H9 (cell line): ENCODE measurements around the gene UMAD1. TPM values are rescaled to one million over a fixed set of nuclear protein-coding genes. Genes with fewer than 3 reads are reported as not detected.

ENCODE experiments used
- DNase-seq: peaks from one replicate; pipeline ENCODE4 v3.0.0-alpha.2; 2017
- H2AFZ ChIP-seq: one replicate; pipeline ENCODE4 v1.6.1; 2013; ENCODE audit warnings: mild to moderate bottlenecking, low read length, control low read depth, moderate library complexity
- H2AK5ac ChIP-seq: 2 replicates; pipeline ENCODE4 v1.6.1; 2013; ENCODE audit warnings: low read length, control low read depth, mixed read lengths; ENCODE audit not compliant: insufficient read length
- H2BK120ac ChIP-seq: one replicate; pipeline ENCODE4 v1.6.1; 2013; ENCODE audit warnings: low read depth, mild to moderate bottlenecking, low read length, control low read depth, inconsistent platforms; ENCODE audit not compliant: poor library complexity, severe bottlenecking
- H2BK12ac ChIP-seq: 2 replicates; pipeline ENCODE4 v1.6.1; 2013; ENCODE audit warnings: low read length, control low read depth, mixed read lengths, low read depth; ENCODE audit not compliant: insufficient read length
- H2BK15ac ChIP-seq: 2 replicates; pipeline ENCODE4 v1.6.1; 2013; ENCODE audit warnings: low read depth, low read length, control low read depth
- H2BK20ac ChIP-seq: one replicate; pipeline ENCODE4 v1.6.1; 2013; ENCODE audit warnings: low read depth, mild to moderate bottlenecking, low read length, control low read depth, inconsistent platforms; ENCODE audit not compliant: poor library complexity, severe bottlenecking
- H2BK5ac ChIP-seq: 2 replicates; pipeline ENCODE4 v1.6.1; 2013; ENCODE audit warnings: low read length, control low read depth, mixed read lengths; ENCODE audit not compliant: insufficient read length
- H3K14ac ChIP-seq: 2 replicates; pipeline ENCODE4 v1.6.1; 2013; ENCODE audit warnings: low read length, control low read depth; ENCODE audit not compliant: insufficient read depth
- H3K18ac ChIP-seq: 2 replicates; pipeline ENCODE4 v1.6.1; 2013; ENCODE audit warnings: low read depth, mild to moderate bottlenecking, mixed read lengths, low read length, control low read depth; ENCODE audit not compliant: insufficient read length
- H3K23ac ChIP-seq: 2 replicates; pipeline ENCODE4 v1.6.1; 2013; ENCODE audit warnings: low read length, control low read depth, mixed read lengths, low read depth; ENCODE audit not compliant: insufficient read length
- H3K23me2 ChIP-seq: 2 replicates; pipeline ENCODE4 v1.6.1; 2013; ENCODE audit warnings: low read depth, mild to moderate bottlenecking, mixed read lengths, low read length, control low read depth; ENCODE audit not compliant: insufficient read length, poor library complexity, severe bottlenecking
- H3K27ac ChIP-seq: 2 replicates; pipeline ENCODE4 v1.5.1; 2013; ENCODE audit warnings: low read length, control low read depth, mixed read lengths, low read depth; ENCODE audit not compliant: insufficient read length
- H3K27me3 ChIP-seq: 2 replicates; pipeline ENCODE4 v1.6.1; 2013; ENCODE audit warnings: low read length, control low read depth, inconsistent platforms; ENCODE audit not compliant: insufficient read depth
- H3K4ac ChIP-seq: 2 replicates; pipeline ENCODE4 v1.6.1; 2013; ENCODE audit warnings: low read depth, mild to moderate bottlenecking, control low read depth, inconsistent platforms, low read length, moderate library complexity
- H3K4me1 ChIP-seq: 2 replicates; pipeline ENCODE4 v1.6.1; 2013; ENCODE audit warnings: low read length, control low read depth, inconsistent platforms; ENCODE audit not compliant: insufficient read depth
- H3K4me2 ChIP-seq: 2 replicates; pipeline ENCODE4 v1.6.1; 2013; ENCODE audit warnings: low read length, control low read depth, mixed read lengths; ENCODE audit not compliant: insufficient read length, insufficient read depth
- H3K56ac ChIP-seq: 2 replicates; pipeline ENCODE4 v1.6.1; 2013; ENCODE audit warnings: low read depth, mild to moderate bottlenecking, mixed read lengths, low read length, control low read depth; ENCODE audit not compliant: insufficient read length
- H3K79me1 ChIP-seq: 2 replicates; pipeline ENCODE4 v1.6.1; 2013; ENCODE audit warnings: low read depth, mild to moderate bottlenecking, moderate library complexity, low read length, control low read depth, inconsistent platforms; ENCODE audit not compliant: insufficient read depth, poor library complexity, severe bottlenecking
- H3K79me2 ChIP-seq: 2 replicates; pipeline ENCODE4 v1.6.1; 2013; ENCODE audit warnings: low read length, control low read depth, inconsistent platforms; ENCODE audit not compliant: insufficient read depth
- H3K9ac ChIP-seq: 2 replicates; pipeline ENCODE4 v1.6.1; 2013; ENCODE audit warnings: low read length, control low read depth, mixed read lengths; ENCODE audit not compliant: insufficient read length; ENCODE audit errors: extremely low read depth
- H3K9me3 ChIP-seq: one replicate; pipeline ENCODE4 v1.6.1; 2013; ENCODE audit warnings: low read depth, low read length, inconsistent platforms; ENCODE audit not compliant: control insufficient read depth
- H3T11ph ChIP-seq: one replicate; pipeline ENCODE4 v1.6.1; 2013; ENCODE audit warnings: mild to moderate bottlenecking, low read length, control low read depth, inconsistent platforms
- H4K20me1 ChIP-seq: one replicate; pipeline ENCODE4 v1.6.1; 2013; ENCODE audit not compliant: control insufficient read depth, insufficient read length, insufficient read depth
- H4K5ac ChIP-seq: 2 replicates; pipeline ENCODE4 v1.6.1; 2013; ENCODE audit warnings: low read depth, mild to moderate bottlenecking, mixed read lengths, low read length, control low read depth; ENCODE audit not compliant: insufficient read length
- H4K8ac ChIP-seq: replicated peaks from 2 replicates; pipeline ENCODE4 v1.6.1; 2013; ENCODE audit warnings: low read length, control low read depth, mixed read lengths, low read depth; ENCODE audit not compliant: insufficient read length
- H4K91ac ChIP-seq: 2 replicates; pipeline ENCODE4 v1.6.1; 2013; ENCODE audit warnings: low read depth, mild to moderate bottlenecking, moderate library complexity, mixed read lengths, low read length, control low read depth; ENCODE audit not compliant: insufficient read length
- H3K27ac Mint-ChIP-seq, 3 experiments: 2 replicates in 2 of 3; 3 replicates in 1 of 3; pipeline ENCODE4 v1.8.0; 2020 to 2021; ENCODE audit warnings: mixed read lengths in 3 of 3, mild to moderate bottlenecking in 1 of 3, moderate library complexity in 1 of 3
- H3K27me3 Mint-ChIP-seq: 2 replicates; pipeline ENCODE4 v1.8.0; 2021; ENCODE audit warnings: low read depth, mild to moderate bottlenecking, moderate library complexity, mixed read lengths
- H3K36me3 Mint-ChIP-seq, 3 experiments: 2 replicates in 2 of 3; 3 replicates in 1 of 3; pipeline ENCODE4 v1.8.0; 2020 to 2021; ENCODE audit warnings: low read depth in 3 of 3, mixed read lengths in 3 of 3; ENCODE audit not compliant: insufficient read depth in 1 of 3
- H3K4me1 Mint-ChIP-seq, 2 experiments: 2 replicates each; pipeline ENCODE4 v1.8.0; 2020; ENCODE audit warnings: mixed read lengths in 2 of 2
- H3K4me3 Mint-ChIP-seq, 2 experiments: 2 replicates in 1 of 2; 3 replicates in 1 of 2; pipeline ENCODE4 v1.8.0; 2020 to 2021; ENCODE audit warnings: mild to moderate bottlenecking in 2 of 2, mixed read lengths in 2 of 2, moderate library complexity in 1 of 2
- H3K9me3 Mint-ChIP-seq, 2 experiments: 2 replicates in 1 of 2; 3 replicates in 1 of 2; pipeline ENCODE4 v1.8.0; 2020; ENCODE audit warnings: mild to moderate bottlenecking in 2 of 2, mixed read lengths in 2 of 2, moderate library complexity in 1 of 2
- WGBS: extraction: QIAGEN DNeasy Blood & Tissue Kit; methylation state at CpG from one replicate; pipeline ENCODE4 v1.1.7; 2013; ENCODE audit warnings: missing lambda C conversion rate, low lambda C conversion rate, mixed read lengths; ENCODE audit not compliant: insufficient read length; ENCODE audit errors: extremely low coverage; 5-methylcytosine and 5-hydroxymethylcytosine counted together
- total RNA-seq: library from RNA; stranded (reverse); gene quantifications from 2 replicates; pipeline ENCODE4 v1.2.1, GENCODE V29; 2021
- TF ChIP-seq, protein P1 (sequence below): fragments of 200-600 bp; sonication (generic); conservative IDR thresholded peaks from 3 replicates; pipeline ENCODE4 v1.8.0; 2021; ENCODE audit warnings: antibody characterized with exemption, mild to moderate bottlenecking

Gene UMAD1
- total RNA-seq, 1 experiment from 2014 or later: 8.9 TPM

DNA sequence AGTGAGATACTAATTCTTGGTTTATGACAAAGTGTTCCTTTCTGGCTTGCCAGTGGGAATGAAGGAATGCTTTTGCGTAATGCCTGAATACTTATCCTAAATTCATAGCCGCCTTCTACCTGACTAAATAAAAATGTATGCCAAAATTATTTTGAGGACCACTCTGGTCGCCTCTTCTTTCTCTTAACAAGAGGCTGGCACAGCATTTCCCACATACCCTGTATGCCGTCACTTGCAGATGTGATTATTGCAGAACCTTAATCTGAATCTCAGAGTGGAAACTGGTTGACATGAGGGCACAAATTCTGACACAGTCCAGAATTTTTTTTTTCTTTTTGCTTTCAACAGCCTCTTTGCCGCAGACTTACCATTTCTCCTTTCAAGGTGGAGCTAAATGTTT, 203.4 kb downstream of the UMAD1 start:
- Histone ChIP-seq H3K9ac (no peak overlapping the region), H3K27ac (no peak overlapping the region), H2BK20ac (no peak overlapping the region), H3K27me3 (no peaks in the 10 kb centered on the region), H3T11ph (no peak overlapping the region), H4K8ac (no peak overlapping the region), H2AK5ac (no peak overlapping the region), H4K5ac (no peak overlapping the region), H3K18ac (no peak overlapping the region), H3K23me2 (no peaks in the 10 kb centered on the region), H3K4ac (no peak overlapping the region), H3K79me1 (no peaks in the 10 kb centered on the region), H3K9me3 (no peaks in the 10 kb centered on the region), H3K4me2 (no peak overlapping the region), H3K4me1 (no peaks in the 10 kb centered on the region), H2BK120ac (no peak overlapping the region), H3K23ac (no peak overlapping the region), H2AFZ (no peak overlapping the region), H3K14ac (no peak overlapping the region), H4K91ac (no peak overlapping the region), H4K20me1 (no peaks in the 10 kb centered on the region), H3K79me2 (no peaks in the 10 kb centered on the region), H2BK12ac (no peak overlapping the region), H3K56ac (no peak overlapping the region), H2BK5ac (no peak overlapping the region), H2BK15ac (no peak overlapping the region)
- WGBS: no CpG with 5 or more reads among the region's 5 CpGs
- Mint-ChIP-seq H3K4me3 (no peak overlapping the region), H3K9me3 (no peaks in the 10 kb centered on the region), H3K27ac (no peak overlapping the region), H3K27me3 (no peaks in the 10 kb centered on the region), H3K4me1 (peaks cover 9 to 11% of the 10 kb centered on the region in 2 experiments), H3K36me3 (no peaks in the 10 kb centered on the region; a peak in 1 of 7 replicates)
- TF ChIP-seq, protein P1, sequence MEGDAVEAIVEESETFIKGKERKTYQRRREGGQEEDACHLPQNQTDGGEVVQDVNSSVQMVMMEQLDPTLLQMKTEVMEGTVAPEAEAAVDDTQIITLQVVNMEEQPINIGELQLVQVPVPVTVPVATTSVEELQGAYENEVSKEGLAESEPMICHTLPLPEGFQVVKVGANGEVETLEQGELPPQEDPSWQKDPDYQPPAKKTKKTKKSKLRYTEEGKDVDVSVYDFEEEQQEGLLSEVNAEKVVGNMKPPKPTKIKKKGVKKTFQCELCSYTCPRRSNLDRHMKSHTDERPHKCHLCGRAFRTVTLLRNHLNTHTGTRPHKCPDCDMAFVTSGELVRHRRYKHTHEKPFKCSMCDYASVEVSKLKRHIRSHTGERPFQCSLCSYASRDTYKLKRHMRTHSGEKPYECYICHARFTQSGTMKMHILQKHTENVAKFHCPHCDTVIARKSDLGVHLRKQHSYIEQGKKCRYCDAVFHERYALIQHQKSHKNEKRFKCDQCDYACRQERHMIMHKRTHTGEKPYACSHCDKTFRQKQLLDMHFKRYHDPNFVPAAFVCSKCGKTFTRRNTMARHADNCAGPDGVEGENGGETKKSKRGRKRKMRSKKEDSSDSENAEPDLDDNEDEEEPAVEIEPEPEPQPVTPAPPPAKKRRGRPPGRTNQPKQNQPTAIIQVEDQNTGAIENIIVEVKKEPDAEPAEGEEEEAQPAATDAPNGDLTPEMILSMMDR: no peak
- DNase-seq: no peak
